PC-3 (cell line): ENCODE measurements around the gene FALEC. TPM values are rescaled to one million over a fixed set of nuclear protein-coding genes. Genes with fewer than 3 reads are reported as not detected.

Experiments used
- ATAC-seq: fragments of 200-7000 bp; cut with Tn5 transposase; 2 replicates; pipeline ENCODE4 v1.9.1; 2020; ENCODE audit warnings: mild to moderate bottlenecking, moderate library complexity
- BruUV-seq: library from RNA; stranded (reverse); fragments of 400-500 nt; replicated peaks from 2 replicates; lab custom pipeline; 2021; lab: Mats Ljungman, UMichigan
- CTCF ChIA-PET: fragments of 300-600 bp; sonication (Branson Sonifier 250); formaldehyde crosslinking; loops from one replicate; lab custom pipeline; 2022; ENCODE audit warnings: antibody characterized with exemption; lab: Charles Lee
- POLR2A ChIA-PET: fragments of 300-600 bp; sonication (Branson Sonifier 250); formaldehyde crosslinking; loops from one replicate; lab custom pipeline; 2022; ENCODE audit warnings: antibody characterized with exemption; ENCODE audit not compliant: unreplicated experiment; lab: Charles Lee
- DNase-seq: peaks from one replicate; pipeline ENCODE4 v3.0.0-alpha.2; 2015
- H2AFZ ChIP-seq: fragments of 300-600 bp; sonication (generic); 2 replicates; pipeline ENCODE4 v1.6.0; 2016; ENCODE audit warnings: antibody characterized with exemption, low read length
- H3F3A ChIP-seq: fragments of 300-600 bp; sonication (generic); one replicate; pipeline ENCODE4 v1.6.0; 2017; ENCODE audit warnings: antibody characterized with exemption, low read length, control low read depth, mild to moderate bottlenecking; ENCODE audit not compliant: unreplicated experiment
- H3K27ac ChIP-seq: fragments of 300-600 bp; sonication (generic); 2 replicates; pipeline ENCODE4 v1.5.1; 2016; ENCODE audit warnings: mild to moderate bottlenecking, low read length
- H3K27me3 ChIP-seq: fragments of 300-600 bp; sonication (generic); 2 replicates; pipeline ENCODE4 v1.6.1; 2016; ENCODE audit warnings: low read length, mixed read lengths
- H3K36me3 ChIP-seq: fragments of 300-600 bp; sonication (generic); 2 replicates; pipeline ENCODE4 v1.6.1; 2016; ENCODE audit warnings: low read depth, mixed run types, low read length, mixed read lengths
- H3K4me1 ChIP-seq: fragments of 300-600 bp; sonication (generic); 2 replicates; pipeline ENCODE4 v1.5.1; 2016; ENCODE audit warnings: low read length; ENCODE audit not compliant: insufficient read depth
- H3K4me2 ChIP-seq: fragments of 300-600 bp; sonication (generic); 2 replicates; pipeline ENCODE4 v1.6.0; 2016; ENCODE audit warnings: low read length
- H3K4me3 ChIP-seq: fragments of 300-600 bp; sonication (generic); 2 replicates; pipeline ENCODE4 v1.5.1; 2016; ENCODE audit warnings: mild to moderate bottlenecking, low read length, mixed read lengths
- H3K79me2 ChIP-seq: fragments of 300-600 bp; sonication (generic); 2 replicates; pipeline ENCODE4 v1.6.1; 2017; ENCODE audit warnings: low read length, mixed read lengths
- H3K9ac ChIP-seq: fragments of 300-600 bp; sonication (generic); 2 replicates; pipeline ENCODE4 v1.6.0; 2016; ENCODE audit warnings: mild to moderate bottlenecking, low read length
- H3K9me2 ChIP-seq: fragments of 300-600 bp; sonication (generic); replicated peaks from 2 replicates; pipeline ENCODE4 v1.6.1; 2016; ENCODE audit warnings: mixed run types, low read length, mixed read lengths
- H3K9me3 ChIP-seq: fragments of 300-600 bp; sonication (generic); 2 replicates; pipeline ENCODE4 v1.6.1; 2016; ENCODE audit warnings: low read length, mixed read lengths
- H4K20me1 ChIP-seq: fragments of 300-600 bp; sonication (generic); 2 replicates; pipeline ENCODE4 v1.6.1; 2016; ENCODE audit warnings: low read length, mixed read lengths
- EZH2 ChIP-seq: fragments of 300-600 bp; sonication (generic); IDR thresholded peaks from one replicate; pipeline ENCODE4 v1.6.1; 2017; ENCODE audit warnings: antibody characterized with exemption, mild to moderate bottlenecking, low read length; ENCODE audit not compliant: unreplicated experiment
- EZH2phosphoT487 ChIP-seq: fragments of 300-600 bp; sonication (generic); IDR thresholded peaks from 2 replicates; pipeline ENCODE4 v1.6.1; 2018; ENCODE audit warnings: mild to moderate bottlenecking, antibody characterized with exemption, low read length, borderline replicate concordance
- intact Hi-C: fragments of 100-400 bp; cut with micrococcal nuclease; formaldehyde crosslinking; loops from 2 replicates; pipeline ENCODE4 v1.9.0; 2023
- total RNA-seq: library from RNA; depleted of rRNA; stranded (reverse); fragments of >200 nt; gene quantifications from 2 replicates; pipeline ENCODE4 v1.2.3, GENCODE V29; 2014
- TF ChIP-seq, protein P1 (sequence below): fragments of 300-600 bp; sonication (generic); conservative IDR thresholded peaks from 2 replicates; pipeline ENCODE4 v1.5.1; 2017; ENCODE audit warnings: antibody characterized with exemption, low read depth, mild to moderate bottlenecking, low read length

The FALEC gene
- total RNA-seq, 1 experiment from 2014 or later = 0.73 TPM

DNA sequence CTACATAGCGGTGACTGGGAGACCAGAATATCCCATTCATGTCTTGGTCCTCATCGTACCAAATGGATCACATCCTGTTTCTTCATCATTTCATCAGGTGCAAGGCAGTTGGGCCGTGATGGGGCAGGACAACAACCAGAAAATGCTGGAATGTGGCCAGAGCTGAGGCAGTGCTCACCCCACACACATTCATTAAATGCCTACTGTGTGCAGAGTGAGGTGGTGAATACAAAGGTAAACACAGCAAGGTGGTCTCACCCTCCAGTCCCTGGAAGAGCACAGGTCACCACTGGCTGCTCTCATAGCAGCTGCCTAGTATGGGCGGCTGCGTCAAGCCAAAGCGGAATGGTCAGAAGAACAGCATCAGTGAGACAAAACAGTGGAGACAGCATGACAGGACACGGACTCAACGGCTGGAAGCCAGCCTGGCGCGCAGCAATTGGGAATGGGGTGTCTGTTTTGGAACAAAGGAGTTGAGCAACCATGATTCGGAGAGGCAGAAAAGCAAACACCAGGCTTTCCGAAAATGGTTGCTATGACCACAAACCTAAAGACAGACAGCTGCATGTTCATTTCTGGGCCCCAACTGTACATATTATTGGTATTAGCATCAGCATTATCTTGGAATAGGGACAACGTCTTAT is 28.1 kb downstream of the FALEC start:
- POLR2A ChIA-PET = interaction anchor here (0.6 kb wide), 1 partner anchor 111 kb away, joined by 3 read pairs; no protein-coding TSS in a partner anchor
- H3K9ac ChIP-seq = no peak overlapping the region
- ATAC-seq = no peak

DNA sequence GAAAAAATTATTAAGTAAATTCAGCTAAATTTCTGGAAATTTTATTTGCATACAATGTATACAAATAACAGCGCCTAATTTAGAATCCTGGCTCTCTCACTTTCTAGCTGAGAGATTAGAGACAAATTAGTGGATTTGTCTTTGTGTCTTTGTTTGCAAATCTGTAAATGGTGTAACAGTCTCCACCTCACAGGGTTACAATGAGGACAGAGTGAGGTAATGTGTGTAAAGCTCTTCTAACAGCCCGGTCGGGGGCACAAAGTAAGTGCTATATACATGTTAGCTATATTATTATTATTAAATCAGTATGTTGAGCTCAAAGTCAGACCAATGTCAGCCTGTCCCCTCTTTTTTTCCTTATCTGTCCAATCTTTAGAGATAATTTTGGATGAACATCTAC is 28.7 kb downstream of the FALEC start:
- Histone ChIP-seq H3K4me2 (no peak overlapping the region), H3K36me3 (no peaks in the 10 kb centered on the region), H3K9me3 (no peaks in the 10 kb centered on the region), H3K4me3 (no peak overlapping the region), H3K9ac (no peak overlapping the region), H3F3A (no peaks in the 10 kb centered on the region), H3K4me1 (peaks cover 3% of the 10 kb centered on the region; the same call in 1 of the 2 replicates), H4K20me1 (no peaks in the 10 kb centered on the region), H3K27ac (no peak overlapping the region), H2AFZ (no peak overlapping the region), H3K79me2 (no peaks in the 10 kb centered on the region), H3K9me2 (no peaks in the 10 kb centered on the region), H3K27me3 (no peaks in the 10 kb centered on the region)
- intact Hi-C loops = no loop called here
- ChIA-PET CTCF (no interaction called here), POLR2A (no interaction called here)
- ATAC-seq = no peak
- no peak for DNase-seq
- no TSS peak for BruUV-seq
- TF ChIP-seq EZH2 = no peak
- TF ChIP-seq, protein P1, sequence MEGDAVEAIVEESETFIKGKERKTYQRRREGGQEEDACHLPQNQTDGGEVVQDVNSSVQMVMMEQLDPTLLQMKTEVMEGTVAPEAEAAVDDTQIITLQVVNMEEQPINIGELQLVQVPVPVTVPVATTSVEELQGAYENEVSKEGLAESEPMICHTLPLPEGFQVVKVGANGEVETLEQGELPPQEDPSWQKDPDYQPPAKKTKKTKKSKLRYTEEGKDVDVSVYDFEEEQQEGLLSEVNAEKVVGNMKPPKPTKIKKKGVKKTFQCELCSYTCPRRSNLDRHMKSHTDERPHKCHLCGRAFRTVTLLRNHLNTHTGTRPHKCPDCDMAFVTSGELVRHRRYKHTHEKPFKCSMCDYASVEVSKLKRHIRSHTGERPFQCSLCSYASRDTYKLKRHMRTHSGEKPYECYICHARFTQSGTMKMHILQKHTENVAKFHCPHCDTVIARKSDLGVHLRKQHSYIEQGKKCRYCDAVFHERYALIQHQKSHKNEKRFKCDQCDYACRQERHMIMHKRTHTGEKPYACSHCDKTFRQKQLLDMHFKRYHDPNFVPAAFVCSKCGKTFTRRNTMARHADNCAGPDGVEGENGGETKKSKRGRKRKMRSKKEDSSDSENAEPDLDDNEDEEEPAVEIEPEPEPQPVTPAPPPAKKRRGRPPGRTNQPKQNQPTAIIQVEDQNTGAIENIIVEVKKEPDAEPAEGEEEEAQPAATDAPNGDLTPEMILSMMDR = no peak
- TF ChIP-seq EZH2phosphoT487 = no peak

More for the DNA sequence above, 28.1 kb downstream of the FALEC start:
- Histone ChIP-seq H3F3A (no peaks in the 10 kb centered on the region), H3K27me3 (no peaks in the 10 kb centered on the region), H3K4me3 (no peak overlapping the region), H3K9me3 (no peaks in the 10 kb centered on the region), H3K36me3 (no peaks in the 10 kb centered on the region), H4K20me1 (no peaks in the 10 kb centered on the region), H3K79me2 (no peaks in the 10 kb centered on the region), H3K4me2 (no peak overlapping the region), H2AFZ (no peak overlapping the region), H3K27ac (no peak overlapping the region), H3K4me1 (peaks cover 3% of the 10 kb centered on the region; the same call in 1 of the 2 replicates), H3K9me2 (no peaks in the 10 kb centered on the region)
- CTCF ChIA-PET = no interaction called here
- no peak for TF ChIP-seq EZH2
- TF ChIP-seq EZH2phosphoT487 = no peak
- TF ChIP-seq, protein P1 = no peak
- no TSS peak for BruUV-seq
- no peak for DNase-seq
- intact Hi-C loops = no loop called here

DNA sequence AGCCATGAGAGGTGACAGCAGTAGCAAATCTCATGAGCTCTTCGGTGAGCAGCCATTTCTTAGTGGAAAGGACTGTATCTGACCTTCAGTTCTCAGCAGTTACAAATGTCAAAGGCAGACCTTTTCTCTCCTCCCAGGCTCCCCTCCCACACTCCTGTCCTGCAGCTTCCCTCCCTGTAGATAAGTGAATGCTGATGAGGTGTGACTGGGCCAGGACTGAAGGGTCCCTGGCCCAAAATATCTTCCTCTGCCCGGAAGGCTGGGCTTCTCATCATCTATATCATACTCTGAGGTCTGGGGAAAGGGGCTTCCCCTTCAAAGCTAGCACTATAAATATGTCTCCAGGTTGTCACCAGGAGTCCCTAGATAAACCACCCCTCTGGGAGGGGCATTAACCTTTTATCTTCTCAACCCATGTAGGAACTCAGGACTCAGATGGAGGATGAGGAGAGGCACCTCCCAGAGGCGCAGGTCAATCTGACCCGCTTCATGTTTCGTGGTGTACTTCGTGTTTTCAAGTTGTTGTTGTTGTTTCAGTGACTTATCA is 30.0 kb downstream of the FALEC start:
- Histone ChIP-seq H3K79me2 (no peaks in the 10 kb centered on the region), H4K20me1 (no peaks in the 10 kb centered on the region), H3K36me3 (no peaks in the 10 kb centered on the region), H3K9me3 (no peaks in the 10 kb centered on the region), H2AFZ (no peak overlapping the region), H3K9ac (no peak overlapping the region), H3K4me3 (no peak overlapping the region), H3K4me2 (no peak overlapping the region), H3K27me3 (no peaks in the 10 kb centered on the region), H3K9me2 (no peaks in the 10 kb centered on the region), H3F3A (no peaks in the 10 kb centered on the region), H3K27ac (no peak overlapping the region), H3K4me1 (peaks cover 3% of the 10 kb centered on the region; the same call in 1 of the 2 replicates)
- TF ChIP-seq, protein P1 = no peak
- ATAC-seq (no peak), DNase-seq (no peak)
- BruUV-seq = no TSS peak
- intact Hi-C loops = loop anchor here (5.0 kb wide), 1 partner anchor 83 kb away; no protein-coding TSS in a partner anchor
- ChIA-PET POLR2A (no interaction called here), CTCF (no interaction called here)
